Liver (tissue), 9 donors: Measurements from ENCODE around the gene COL12A1. TPM values are rescaled to one million over a fixed set of nuclear protein-coding genes. Genes with fewer than 3 reads are reported as not detected.
A peak's percentile ranks its signal among the peaks of the same experiment; 100 is the strongest.

Source experiments
- DNase-seq: peaks from one replicate; pipeline ENCODE4 v3.0.0-alpha.2; 2017; ENCODE audit warnings: low spot score
- H3K27ac ChIP-seq, 2 donors: one replicate each; pipeline ENCODE4 v1.7.0; 2013; ENCODE audit warnings: inconsistent platforms in 2 of 2, low read length in 2 of 2, control low read depth in 1 of 2, low read depth in 1 of 2, mild to moderate bottlenecking in 1 of 2
- H3K27me3 ChIP-seq, 4 donors: one replicate each; pipeline versions ENCODE4 v1.6.1 to v1.7.0; 2013; ENCODE audit warnings: low read length in 3 of 4, inconsistent platforms in 1 of 4, mild to moderate bottlenecking in 1 of 4, moderate library complexity in 1 of 4; ENCODE audit not compliant: control insufficient read depth in 4 of 4, insufficient read depth in 4 of 4
- H3K36me3 ChIP-seq, 4 donors: one replicate each; pipeline versions ENCODE4 v1.6.1 to v1.7.0; 2013; ENCODE audit warnings: low read length in 3 of 4, mild to moderate bottlenecking in 3 of 4, low read depth in 1 of 4, moderate library complexity in 1 of 4; ENCODE audit not compliant: control insufficient read depth in 4 of 4, insufficient read depth in 3 of 4
- H3K4me1 ChIP-seq, 4 donors: one replicate each; pipeline versions ENCODE4 v1.6.1 to v1.7.0; 2013; ENCODE audit warnings: low read length in 3 of 4, mild to moderate bottlenecking in 3 of 4, moderate library complexity in 1 of 4; ENCODE audit not compliant: control insufficient read depth in 4 of 4, insufficient read depth in 4 of 4
- H3K4me3 ChIP-seq, 3 donors: one replicate each; pipeline versions ENCODE4 v1.6.1 to v1.7.0; 2013; ENCODE audit warnings: low read length in 3 of 3, control low read depth in 1 of 3, low read depth in 1 of 3, mild to moderate bottlenecking in 1 of 3
- H3K9ac ChIP-seq, 2 donors: one replicate each; pipeline ENCODE4 v1.7.0; 2013; ENCODE audit warnings: low read length in 2 of 2, mild to moderate bottlenecking in 2 of 2, moderate library complexity in 2 of 2, control low read depth in 1 of 2, low read depth in 1 of 2
- H3K9me3 ChIP-seq, 4 donors: one replicate each; pipeline versions ENCODE4 v1.6.1 to v1.7.0; 2013; ENCODE audit warnings: low read length in 3 of 4; ENCODE audit not compliant: control insufficient read depth in 4 of 4
- ATF3 ChIP-seq: IDR thresholded peaks from 2 replicates; pipeline ENCODE4 v1.6.1; 2016; ENCODE audit warnings: antibody characterized with exemption
- CTCF ChIP-seq: fragments of 150-350 bp; IDR thresholded peaks from 2 replicates; pipeline ENCODE4 v1.5.1; 2017; ENCODE audit warnings: improper control_type of control experiment, low read depth, low read length; ENCODE audit not compliant: missing input control
- EGR1 ChIP-seq, 2 donors: IDR thresholded peaks; 2 replicates each; pipeline ENCODE4 v1.6.1; 2016 to 2018; ENCODE audit warnings: antibody characterized with exemption in 2 of 2, low read depth in 2 of 2
- FOXA1 ChIP-seq: IDR thresholded peaks from 2 replicates; pipeline ENCODE4 v1.6.1; 2016; ENCODE audit warnings: antibody characterized with exemption
- GABPA ChIP-seq, 2 donors: IDR thresholded peaks in 1 of 2; conservative IDR thresholded peaks in 1 of 2; 2 replicates each; pipeline ENCODE4 v1.6.1; 2016; ENCODE audit warnings: antibody characterized with exemption in 2 of 2, mild to moderate bottlenecking in 1 of 2, moderate library complexity in 1 of 2
- HNF4A ChIP-seq, 2 donors: conservative IDR thresholded peaks; 2 replicates each; pipeline ENCODE4 v1.6.1; 2016; ENCODE audit warnings: antibody characterized with exemption in 2 of 2, mild to moderate bottlenecking in 2 of 2
- HNF4G ChIP-seq: IDR thresholded peaks from 2 replicates; pipeline ENCODE4 v1.6.1; 2016; ENCODE audit warnings: antibody characterized with exemption
- JUND ChIP-seq, 2 donors: IDR thresholded peaks; 2 replicates each; pipeline ENCODE4 v1.6.1; 2016; ENCODE audit warnings: antibody characterized with exemption in 2 of 2
- MAX ChIP-seq: IDR thresholded peaks from 2 replicates; pipeline ENCODE4 v1.6.1; 2016; ENCODE audit warnings: antibody characterized with exemption
- NR2F2 ChIP-seq: IDR thresholded peaks from 2 replicates; pipeline ENCODE4 v1.6.1; 2016; ENCODE audit warnings: antibody characterized with exemption
- RAD21 ChIP-seq, 2 donors: IDR thresholded peaks; 2 replicates each; pipeline ENCODE4 v1.6.1; 2016; ENCODE audit warnings: antibody characterized with exemption in 2 of 2, mild to moderate bottlenecking in 2 of 2
- REST ChIP-seq: IDR thresholded peaks from 2 replicates; pipeline ENCODE4 v1.6.1; 2016; ENCODE audit warnings: antibody characterized with exemption, mild to moderate bottlenecking
- RXRA ChIP-seq, 2 donors: IDR thresholded peaks; 2 replicates each; pipeline ENCODE4 v1.6.1; 2017 to 2018; ENCODE audit warnings: antibody characterized with exemption in 2 of 2, mild to moderate bottlenecking in 1 of 2
- SP1 ChIP-seq: IDR thresholded peaks from 2 replicates; pipeline ENCODE4 v1.6.1; 2018; ENCODE audit warnings: antibody characterized with exemption, mild to moderate bottlenecking
- YY1 ChIP-seq: IDR thresholded peaks from 2 replicates; pipeline ENCODE4 v1.6.1; 2016; ENCODE audit warnings: antibody characterized with exemption, mild to moderate bottlenecking
- WGBS: extraction: QIAGEN DNeasy Blood & Tissue Kit; methylation state at CpG from one replicate; pipeline ENCODE4 v1.1.7; 2013; 5-methylcytosine and 5-hydroxymethylcytosine counted together
- polyA plus RNA-seq, 2 donors: library from polyadenylated mRNA; stranded (reverse) in 1 of 2; unstranded in 1 of 2; fragments of 200-250 nt in 1 of 2; fragments of >200 nt in 1 of 2; fragmentation: Nextera tagmentation in 1 of 2; extraction: Ambion mirVana in 1 of 2; gene quantifications; one replicate each; pipeline versions ENCODE4 v1.2.1 to v1.2.3, GENCODE V29; 2013 to 2015
- total RNA-seq, 2 donors: library from RNA; depleted of rRNA; stranded (reverse); fragments of >200 nt; gene quantifications; one replicate each; pipeline ENCODE4 v1.2.3, GENCODE V29; 2014
- donor health status: healthy.
- donor health status: healthy.
- donor health status: healthy.
- donor health status: healthy.
- donor health status: healthy.

The COL12A1 gene
- total and polyA plus RNA-seq, 4 donors: 0.15 to 5.1 (median 1.8) TPM

- Histone ChIP-seq H3K9ac (no peak overlapping the region), H3K4me1 (no peaks in the 10 kb centered on the region), H3K36me3 (no peaks in the 10 kb centered on the region), H3K9me3 (no peaks in the 10 kb centered on the region), H3K4me3 (no peak overlapping the region), H3K27me3 (peaks cover 0 to 3% (median 0%) of the 10 kb centered on the region in 4 donors), H3K27ac (no peak overlapping the region)
- TF ChIP-seq CTCF: peak; percentile 18
- TF ChIP-seq RAD21 (IDR thresholded peaks at IDR 0.05): peak; percentile 50 to 52
- TF ChIP-seq EGR1 (IDR thresholded peaks at IDR 0.05; ENCODE audit: low read depth in 2 of 2): no peak
- no peak for DNase-seq
- 15% methylated on average over 5 of the region's 5 CpGs for WGBS
Observed at GRCh38 chr6:75065523-75065922, 140.3 kb downstream of the COL12A1 start.

- no peaks in the 10 kb centered on the region for H3K36me3 ChIP-seq
- H3K9ac ChIP-seq: no peak overlapping the region
- no peak overlapping the region for H3K4me3 ChIP-seq
- no peaks in the 10 kb centered on the region for H3K9me3 ChIP-seq
- TF ChIP-seq HNF4A (conservative IDR thresholded peaks at IDR 0.05) (no peak), GABPA (IDR thresholded peaks at IDR 0.05 in 1 of 2, conservative IDR thresholded peaks at IDR 0.05 in 1 of 2) (no peak), JUND (IDR thresholded peaks at IDR 0.05) (no peak), YY1 (no peak), RXRA (IDR thresholded peaks at IDR 0.05) (no peak), FOXA1 (no peak), RAD21 (IDR thresholded peaks at IDR 0.05) (no peak), EGR1 (IDR thresholded peaks at IDR 0.05; ENCODE audit: low read depth in 2 of 2) (no peak), NR2F2 (no peak), MAX (no peak), SP1 (no peak), ATF3 (no peak), REST (no peak), HNF4G (no peak)
- peaks cover 0 to 2% (median 0%) of the 10 kb centered on the region in 4 donors for H3K27me3 ChIP-seq
- WGBS: 78% methylated on average over 3 of the region's 3 CpGs
- no peak for DNase-seq
- H3K27ac ChIP-seq: no peak overlapping the region
- no peaks in the 10 kb centered on the region for H3K4me1 ChIP-seq
Observed at GRCh38 chr6:75052491-75052890, 153.4 kb downstream of the COL12A1 start.
